Duodenal mucosa (tissue), 2 donors: Measurements from ENCODE around the gene NOS1AP.

Experiments
- H3K27ac ChIP-seq: one replicate; pipeline ENCODE4 v1.7.0; 2013; ENCODE audit warnings: low read depth, low read length
- H3K27me3 ChIP-seq, 2 donors: one replicate each; pipeline ENCODE4 v1.7.0; 2013; ENCODE audit warnings: low read length in 2 of 2, control low read depth in 1 of 2; ENCODE audit not compliant: insufficient read depth in 2 of 2, control insufficient read depth in 1 of 2
- H3K36me3 ChIP-seq, 2 donors: one replicate each; pipeline ENCODE4 v1.7.0; 2013; ENCODE audit warnings: low read length in 2 of 2, control low read depth in 1 of 2; ENCODE audit not compliant: insufficient read depth in 2 of 2, control insufficient read depth in 1 of 2
- H3K4me1 ChIP-seq, 2 donors: one replicate each; pipeline ENCODE4 v1.7.0; 2013; ENCODE audit warnings: low read length in 2 of 2, control low read depth in 1 of 2; ENCODE audit not compliant: insufficient read depth in 2 of 2, control insufficient read depth in 1 of 2
- H3K4me3 ChIP-seq, 2 donors: one replicate each; pipeline ENCODE4 v1.7.0; 2013; ENCODE audit warnings: low read length in 2 of 2, low read depth in 1 of 2
- H3K9ac ChIP-seq, 2 donors: one replicate each; pipeline ENCODE4 v1.7.0; 2013; ENCODE audit warnings: low read length in 2 of 2, low read depth in 1 of 2
- H3K9me3 ChIP-seq, 2 donors: one replicate each; pipeline ENCODE4 v1.7.0; 2013; ENCODE audit warnings: low read length in 2 of 2, control low read depth in 1 of 2; ENCODE audit not compliant: control insufficient read depth in 1 of 2

Gene NOS1AP

DNA sequence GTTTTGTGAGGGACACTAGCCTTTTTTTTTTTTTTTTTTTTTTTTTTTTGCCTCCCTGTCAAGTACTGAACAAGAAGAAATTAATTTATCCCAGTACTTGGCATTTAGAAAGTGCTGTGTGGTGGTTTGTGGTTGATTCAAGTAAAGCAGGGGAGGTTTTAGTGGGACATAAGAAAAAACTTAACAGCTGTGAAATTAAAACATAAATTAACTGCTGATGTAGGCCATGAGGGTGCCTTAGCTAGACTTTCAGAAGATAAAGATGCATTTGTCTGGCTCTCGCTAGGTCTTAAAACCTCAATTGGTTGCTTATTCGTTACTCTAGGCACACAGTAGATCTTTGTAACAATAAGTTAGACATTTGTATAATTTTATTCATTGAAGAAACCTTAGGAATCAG, 254.9 kb downstream of the NOS1AP start:
- Histone ChIP-seq H3K36me3 (no peaks in the 10 kb centered on the region), H3K27ac (no peak overlapping the region), H3K9me3 (no peaks in the 10 kb centered on the region), H3K27me3 (no peaks in the 10 kb centered on the region), H3K4me1 (peaks cover 4 to 12% of the 10 kb centered on the region in 2 donors), H3K4me3 (no peak overlapping the region), H3K9ac (no peak overlapping the region)

DNA sequence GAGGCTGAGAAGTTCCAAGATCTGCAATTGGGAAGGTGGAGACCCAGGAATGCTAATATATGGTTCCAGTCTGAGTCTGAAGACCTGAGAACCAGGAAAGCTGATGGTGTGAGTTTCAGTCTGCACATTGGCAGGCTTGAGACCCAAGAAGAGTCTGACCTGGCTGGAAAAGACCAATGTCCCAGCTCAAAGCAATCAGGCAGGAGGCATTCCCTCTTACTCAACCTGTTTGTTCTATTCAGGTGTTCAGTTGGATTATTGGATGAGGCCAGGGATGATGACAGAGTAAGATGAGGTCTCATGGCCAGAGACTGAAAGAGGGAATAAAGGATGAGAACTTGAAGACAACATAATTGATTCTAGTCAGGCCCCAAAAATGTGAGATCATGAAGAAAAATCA, 257.1 kb downstream of the NOS1AP start:
- Histone ChIP-seq H3K27me3 (no peaks in the 10 kb centered on the region), H3K4me3 (no peak overlapping the region), H3K4me1 (peaks cover 0 to 8% of the 10 kb centered on the region in 2 donors), H3K27ac (no peak overlapping the region), H3K9me3 (no peaks in the 10 kb centered on the region), H3K9ac (no peak overlapping the region), H3K36me3 (no peaks in the 10 kb centered on the region)

GRCh38 chr1:162327144-162327787, 257.8 kb downstream of the NOS1AP start:
- peaks cover 0 to 7% of the 10 kb centered on the region in 2 donors for H3K4me1 ChIP-seq
- H3K27me3 ChIP-seq = no peaks in the 10 kb centered on the region
- no peak overlapping the region for H3K4me3 ChIP-seq
- H3K27ac ChIP-seq = no peak overlapping the region
- no peak overlapping the region for H3K9ac ChIP-seq
- H3K36me3 ChIP-seq = no peaks in the 10 kb centered on the region
- no peaks in the 10 kb centered on the region for H3K9me3 ChIP-seq

GRCh38 chr1:162327788-162328165, 258.3 kb downstream of the NOS1AP start:
- no peak overlapping the region for H3K27ac ChIP-seq
- H3K27me3 ChIP-seq = no peaks in the 10 kb centered on the region
- peaks cover 0 to 3% of the 10 kb centered on the region in 2 donors for H3K4me1 ChIP-seq
- no peaks in the 10 kb centered on the region for H3K9me3 ChIP-seq
- no peak overlapping the region for H3K4me3 ChIP-seq
- no peak overlapping the region for H3K9ac ChIP-seq
- no peaks in the 10 kb centered on the region for H3K36me3 ChIP-seq

- Histone ChIP-seq H3K27ac (no peak overlapping the region), H3K4me3 (no peak overlapping the region), H3K9me3 (no peaks in the 10 kb centered on the region), H3K4me1 (peaks cover 0 to 3% of the 10 kb centered on the region in 2 donors), H3K9ac (no peak overlapping the region), H3K36me3 (no peaks in the 10 kb centered on the region), H3K27me3 (no peaks in the 10 kb centered on the region)
Measured at GRCh38 chr1:162328512-162328911, 259.0 kb downstream of the NOS1AP start.

GRCh38 chr1:162329826-162330225, 260.3 kb downstream of the NOS1AP start:
- peaks cover 0 to 3% of the 10 kb centered on the region in 2 donors for H3K4me1 ChIP-seq
- H3K27ac ChIP-seq = no peak overlapping the region
- H3K4me3 ChIP-seq = no peak overlapping the region
- no peaks in the 10 kb centered on the region for H3K36me3 ChIP-seq
- H3K9ac ChIP-seq = no peak overlapping the region
- H3K9me3 ChIP-seq = no peaks in the 10 kb centered on the region
- H3K27me3 ChIP-seq = no peaks in the 10 kb centered on the region

DNA sequence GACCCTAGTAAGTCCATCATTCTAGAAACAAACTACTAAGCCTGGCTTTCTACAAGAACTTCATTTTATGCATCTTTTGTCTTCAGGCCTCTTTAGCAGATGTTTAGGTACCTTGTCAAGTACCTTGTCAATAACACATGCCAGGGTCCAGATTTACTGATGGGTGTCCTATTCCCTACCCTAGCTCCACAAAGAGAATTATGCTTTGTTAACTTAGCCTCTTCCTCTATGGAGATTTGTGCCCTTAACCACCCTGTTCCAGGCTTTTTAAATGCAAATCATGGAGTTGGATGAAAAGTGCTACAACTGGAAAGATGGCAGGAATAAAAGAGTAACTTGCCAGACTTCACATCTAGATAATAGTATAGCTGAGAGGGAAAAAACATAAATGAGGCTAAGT, 264.5 kb downstream of the NOS1AP start:
- H3K27ac ChIP-seq = no peak overlapping the region
- no peaks in the 10 kb centered on the region for H3K27me3 ChIP-seq
- H3K36me3 ChIP-seq = no peaks in the 10 kb centered on the region
- H3K9ac ChIP-seq = no peak overlapping the region
- no peak overlapping the region for H3K4me3 ChIP-seq
- H3K4me1 ChIP-seq = no peaks in the 10 kb centered on the region
- no peaks in the 10 kb centered on the region for H3K9me3 ChIP-seq

- Histone ChIP-seq H3K27me3 (no peaks in the 10 kb centered on the region), H3K27ac (no peak overlapping the region), H3K4me1 (no peaks in the 10 kb centered on the region), H3K9ac (no peak overlapping the region), H3K36me3 (no peaks in the 10 kb centered on the region), H3K9me3 (no peaks in the 10 kb centered on the region), H3K4me3 (no peak overlapping the region)
Measured at GRCh38 chr1:162335126-162335525, 265.6 kb downstream of the NOS1AP start.

DNA sequence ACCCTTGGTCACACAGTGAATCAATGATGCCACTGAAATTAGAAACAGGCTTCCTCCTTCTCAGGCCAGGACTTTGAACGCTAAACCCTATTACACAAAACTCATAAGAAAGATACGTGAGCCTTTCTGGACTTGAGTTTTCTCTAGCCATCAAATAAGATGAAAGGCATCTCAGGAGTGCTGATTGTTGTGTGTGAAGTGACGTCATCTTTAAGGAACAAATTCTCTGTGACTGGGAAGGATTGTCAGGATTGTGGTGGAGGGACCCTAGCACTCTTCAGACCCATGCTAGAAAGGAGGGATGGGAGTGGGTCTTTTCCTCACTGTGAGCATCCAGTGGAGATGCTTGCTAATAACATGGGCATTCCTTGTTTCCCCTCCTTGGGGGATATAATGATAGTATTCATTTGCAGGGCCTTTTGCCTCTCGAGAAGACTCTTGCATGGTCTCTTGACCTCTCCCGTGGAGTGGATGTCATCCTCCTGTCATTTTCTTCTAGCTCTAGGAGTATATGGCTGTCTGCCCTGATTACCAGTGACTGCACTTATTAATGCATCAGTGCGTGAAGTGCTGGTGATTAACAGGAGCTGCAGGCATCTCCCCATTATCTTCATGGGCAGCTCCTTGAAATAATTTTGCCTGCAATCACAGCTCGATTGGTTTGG, 267.3 kb downstream of the NOS1AP start:
- no peaks in the 10 kb centered on the region for H3K27me3 ChIP-seq
- no peak overlapping the region for H3K27ac ChIP-seq
- no peaks in the 10 kb centered on the region for H3K9me3 ChIP-seq
- no peak overlapping the region for H3K9ac ChIP-seq
- no peak overlapping the region for H3K4me3 ChIP-seq
- H3K36me3 ChIP-seq = no peaks in the 10 kb centered on the region
- H3K4me1 ChIP-seq = no peaks in the 10 kb centered on the region

GRCh38 chr1:162342452-162342983, 273.0 kb downstream of the NOS1AP start:
- Histone ChIP-seq H3K9ac (no peak overlapping the region), H3K27me3 (no peaks in the 10 kb centered on the region), H3K4me3 (no peak overlapping the region), H3K9me3 (no peaks in the 10 kb centered on the region), H3K36me3 (no peaks in the 10 kb centered on the region), H3K27ac (no peak overlapping the region), H3K4me1 (peaks cover 0 to 11% of the 10 kb centered on the region in 2 donors)
